Keratinocyte (primary cell): ENCODE results near the gene ADARB2. TPM values are rescaled to one million over a fixed set of nuclear protein-coding genes. Genes with fewer than 3 reads are reported as not detected.

ENCODE experiments used
- DNase-seq: peaks from one replicate; pipeline ENCODE4 v3.0.0-alpha.2; 2011; ENCODE audit warnings: low read depth, missing footprints, low spot score
- FAIRE-seq: peaks from 2 replicates; lab custom pipeline; 2011; peaks lifted over from hg19 to GRCh38; lab: Jason Lieb, UNC
- H2AFZ ChIP-seq: 2 replicates; pipeline ENCODE4 v1.6.0; 2012; ENCODE audit warnings: low read length, control low read depth, inconsistent platforms; ENCODE audit not compliant: control insufficient read depth
- H3K27ac ChIP-seq: 2 replicates; pipeline ENCODE4 v1.5.1; 2011; ENCODE audit warnings: low read length; ENCODE audit not compliant: control insufficient read depth, insufficient read depth
- H3K27me3 ChIP-seq: 3 replicates; pipeline ENCODE4 v1.6.0; 2011; ENCODE audit warnings: low read length; ENCODE audit not compliant: control insufficient read depth, insufficient read depth; ENCODE audit errors: extremely low read depth
- H3K36me3 ChIP-seq, 2 experiments: 2 replicates in 1 of 2; 3 replicates in 1 of 2; pipeline ENCODE4 v1.5.1; 2011; ENCODE audit warnings: low read length in 2 of 2, mild to moderate bottlenecking in 1 of 2; ENCODE audit not compliant: control insufficient read depth in 2 of 2, insufficient read depth in 2 of 2; ENCODE audit errors: extremely low read depth in 1 of 2
- H3K4me1 ChIP-seq: 3 replicates; pipeline ENCODE4 v1.5.1; 2011; ENCODE audit warnings: low read length; ENCODE audit not compliant: control insufficient read depth, insufficient read depth; ENCODE audit errors: extremely low read depth
- H3K4me2 ChIP-seq: 3 replicates; pipeline ENCODE4 v1.6.0; 2011; ENCODE audit warnings: low read depth, low read length; ENCODE audit not compliant: control insufficient read depth, insufficient read depth; ENCODE audit errors: extremely low read depth
- H3K4me3 ChIP-seq, 3 experiments: fragments of 200-600 bp in 1 of 3; sonication (generic) in 1 of 3; 2 replicates in 2 of 3; 3 replicates in 1 of 3; pipeline ENCODE4 v1.5.1; 2011 to 2016; ENCODE audit warnings: low read length in 3 of 3, mild to moderate bottlenecking in 3 of 3, control low read depth in 2 of 3, inconsistent platforms in 1 of 3, low read depth in 1 of 3, mixed read lengths in 1 of 3, mixed run types in 1 of 3, moderate library complexity in 1 of 3; ENCODE audit not compliant: control insufficient read depth in 2 of 3, insufficient read depth in 2 of 3; ENCODE audit errors: extremely low read depth in 1 of 3
- H3K79me2 ChIP-seq: 2 replicates; pipeline ENCODE4 v1.6.0; 2012; ENCODE audit warnings: low read length; ENCODE audit not compliant: control insufficient read depth, insufficient read depth
- H3K9ac ChIP-seq: 3 replicates; pipeline ENCODE4 v1.6.0; 2011; ENCODE audit warnings: low read length; ENCODE audit not compliant: control insufficient read depth, insufficient read depth; ENCODE audit errors: extremely low read depth
- H3K9me1 ChIP-seq: 3 replicates; pipeline ENCODE4 v1.6.0; 2011; ENCODE audit warnings: low read length; ENCODE audit not compliant: control insufficient read depth, insufficient read depth; ENCODE audit errors: extremely low read depth
- H3K9me3 ChIP-seq: 2 replicates; pipeline ENCODE4 v1.5.1; 2012; ENCODE audit warnings: low read depth, low read length; ENCODE audit not compliant: control insufficient read depth
- H4K20me1 ChIP-seq: 3 replicates; pipeline ENCODE4 v1.6.0; 2011; ENCODE audit warnings: low read length; ENCODE audit not compliant: control insufficient read depth, insufficient read depth; ENCODE audit errors: extremely low read depth
- EZH2 ChIP-seq: IDR thresholded peaks from one replicate; pipeline ENCODE4 v1.6.1; 2012; ENCODE audit warnings: inconsistent platforms, mild to moderate bottlenecking, low read length, moderate library complexity
- dilution Hi-C: fragments of 300-500 bp; cut with MboI; formaldehyde crosslinking; loops from one replicate; pipeline ENCODE4 v1.7.0; 2020; ENCODE audit warnings: low sequenced_read_pairs; ENCODE audit not compliant: extremely low pct_ligation_motif_present
- polyA plus RNA-seq, 5 experiments: library from polyadenylated mRNA; depleted of rRNA in 3 of 5; stranded (reverse) in 3 of 5; stranded (forward) in 1 of 5; unstranded in 1 of 5; fragments of >200 nt; gene quantifications; 1 replicate in 1 of 5; 2 replicates in 3 of 5; 3 replicates in 1 of 5; pipeline versions ENCODE4 v1.2.1 to v1.2.3, GENCODE V29; 2011 to 2012; ENCODE audit warnings: missing spikeins in 2 of 5, low read depth in 1 of 5, low replicate concordance in 1 of 5
- TF ChIP-seq, protein P1 (sequence below), 3 experiments: IDR thresholded peaks in 1 of 3; conservative IDR thresholded peaks in 1 of 3; optimal IDR thresholded peaks in 1 of 3; 2 replicates in 2 of 3; 3 replicates in 1 of 3; pipeline versions ENCODE3 to v1.5.1; 2011; ENCODE audit warnings: low read length in 3 of 3, mild to moderate bottlenecking in 3 of 3, moderate library complexity in 2 of 3, control low read depth in 1 of 3, inconsistent platforms in 1 of 3; ENCODE audit not compliant: insufficient read depth in 2 of 3; ENCODE audit errors: extremely low read depth in 1 of 3

Gene ADARB2
- polyA plus RNA-seq, 1 donor (not counting 4 experiments of a cell fraction or from before 2014, with no cell fraction given) = not detected

DNA sequence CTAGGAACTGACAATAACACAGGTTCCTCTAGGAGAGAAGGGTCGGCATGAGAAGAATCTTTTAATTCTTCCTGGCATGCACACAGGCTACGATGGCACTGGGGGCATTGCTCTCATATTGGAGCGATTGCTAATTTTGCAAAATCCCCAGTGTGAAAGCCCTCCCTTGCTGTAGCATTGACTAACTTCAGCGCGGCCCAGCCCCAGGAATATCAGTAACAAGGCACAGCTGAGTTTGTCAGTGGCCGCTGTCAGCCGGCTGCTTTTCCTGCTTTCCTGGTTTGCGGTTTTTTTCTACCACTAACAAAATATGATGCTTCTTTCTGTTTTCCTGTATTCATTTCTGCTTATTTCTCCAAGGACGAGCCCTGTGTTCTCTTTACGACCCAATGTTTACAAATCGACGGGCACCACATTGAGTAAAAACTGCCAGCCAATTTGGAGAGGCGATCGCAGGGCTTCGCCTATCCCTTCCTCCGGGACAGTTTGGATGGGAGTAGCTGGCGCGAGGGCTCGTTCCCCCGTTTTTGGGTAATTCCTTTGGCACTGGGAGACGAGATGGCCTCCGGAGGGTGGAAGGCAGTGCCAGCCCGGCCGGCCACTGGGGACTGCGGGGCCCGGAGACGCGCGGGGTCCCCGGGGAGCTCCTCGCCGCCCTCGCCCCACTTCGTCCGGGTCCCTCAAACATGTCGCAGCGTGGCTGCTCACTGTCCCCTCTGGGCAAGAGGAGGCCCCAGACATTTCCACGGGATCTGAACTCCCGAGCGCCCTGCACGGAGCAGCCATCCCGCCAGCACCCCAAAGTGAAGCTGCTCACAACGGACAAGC is 967 bp downstream of the ADARB2 start:
- Histone ChIP-seq H4K20me1 (no peaks in the 10 kb centered on the region), H3K27ac (no peak overlapping the region), H3K9me1 (no peaks in the 10 kb centered on the region), H3K4me2 (peak overlapping the region; percentile 35), H3K4me3 (peak overlapping the region in 2 of 3 experiments; percentile 14 to 19), H3K79me2 (no peaks in the 10 kb centered on the region), H3K9me3 (no peaks in the 10 kb centered on the region), H3K4me1 (no peaks in the 10 kb centered on the region), H3K27me3 (peaks cover 31% of the 10 kb centered on the region), H3K36me3 (no peaks in the 10 kb centered on the region), H3K9ac (no peak overlapping the region), H2AFZ (peak overlapping the region; percentile 20)
- dilution Hi-C loops = no loop called here
- TF ChIP-seq, protein P1, sequence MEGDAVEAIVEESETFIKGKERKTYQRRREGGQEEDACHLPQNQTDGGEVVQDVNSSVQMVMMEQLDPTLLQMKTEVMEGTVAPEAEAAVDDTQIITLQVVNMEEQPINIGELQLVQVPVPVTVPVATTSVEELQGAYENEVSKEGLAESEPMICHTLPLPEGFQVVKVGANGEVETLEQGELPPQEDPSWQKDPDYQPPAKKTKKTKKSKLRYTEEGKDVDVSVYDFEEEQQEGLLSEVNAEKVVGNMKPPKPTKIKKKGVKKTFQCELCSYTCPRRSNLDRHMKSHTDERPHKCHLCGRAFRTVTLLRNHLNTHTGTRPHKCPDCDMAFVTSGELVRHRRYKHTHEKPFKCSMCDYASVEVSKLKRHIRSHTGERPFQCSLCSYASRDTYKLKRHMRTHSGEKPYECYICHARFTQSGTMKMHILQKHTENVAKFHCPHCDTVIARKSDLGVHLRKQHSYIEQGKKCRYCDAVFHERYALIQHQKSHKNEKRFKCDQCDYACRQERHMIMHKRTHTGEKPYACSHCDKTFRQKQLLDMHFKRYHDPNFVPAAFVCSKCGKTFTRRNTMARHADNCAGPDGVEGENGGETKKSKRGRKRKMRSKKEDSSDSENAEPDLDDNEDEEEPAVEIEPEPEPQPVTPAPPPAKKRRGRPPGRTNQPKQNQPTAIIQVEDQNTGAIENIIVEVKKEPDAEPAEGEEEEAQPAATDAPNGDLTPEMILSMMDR (optimal IDR thresholded peaks at IDR 0.05 in 1 of 3, IDR thresholded peaks at IDR 0.05 in 1 of 3, conservative IDR thresholded peaks at IDR 0.05 in 1 of 3; ENCODE audit: extremely low read depth in 1 of 3, insufficient read depth in 2 of 3, low read length in 3 of 3) = no peak
- TF ChIP-seq EZH2 = no peak
- DNase-seq = no peak
- no peak for FAIRE-seq

DNA sequence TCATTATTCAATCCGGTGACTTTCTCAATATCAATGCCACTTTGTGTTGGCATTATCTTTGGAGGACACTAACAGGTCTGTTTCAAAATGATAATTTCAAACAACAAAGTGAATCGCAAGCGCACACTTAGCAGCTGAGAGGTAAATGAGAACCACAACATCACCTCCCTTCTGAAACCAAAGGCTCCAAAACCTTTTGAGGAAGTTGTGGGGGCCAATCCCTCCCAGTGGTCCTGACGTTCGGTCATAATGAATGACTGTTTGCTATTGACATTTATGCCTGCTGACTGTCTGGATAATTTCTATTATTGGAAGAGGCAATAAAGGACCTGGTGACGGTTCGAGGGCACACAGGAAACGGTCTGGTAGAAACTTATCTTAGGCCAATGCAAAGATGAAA is 1.8 kb downstream of the ADARB2 start:
- peaks cover 31% of the 10 kb centered on the region for H3K27me3 ChIP-seq

More for the DNA sequence above, 1.8 kb downstream of the ADARB2 start:
- no peaks in the 10 kb centered on the region for H3K9me3 ChIP-seq
- no peaks in the 10 kb centered on the region for H3K79me2 ChIP-seq
- no peak overlapping the region for H3K4me2 ChIP-seq
- dilution Hi-C loops = no loop called here
- no peaks in the 10 kb centered on the region for H4K20me1 ChIP-seq
- FAIRE-seq (no peak), DNase-seq (no peak)
- H3K27ac ChIP-seq = no peak overlapping the region
- no peak overlapping the region for H2AFZ ChIP-seq
- no peaks in the 10 kb centered on the region for H3K4me1 ChIP-seq
- H3K36me3 ChIP-seq = no peaks in the 10 kb centered on the region
- no peak overlapping the region for H3K9ac ChIP-seq
- H3K4me3 ChIP-seq = no peak overlapping the region
- H3K9me1 ChIP-seq = no peaks in the 10 kb centered on the region
- TF ChIP-seq EZH2 = no peak
- TF ChIP-seq, protein P1 (optimal IDR thresholded peaks at IDR 0.05 in 1 of 3, IDR thresholded peaks at IDR 0.05 in 1 of 3, conservative IDR thresholded peaks at IDR 0.05 in 1 of 3; ENCODE audit: extremely low read depth in 1 of 3, insufficient read depth in 2 of 3, low read length in 3 of 3) = no peak
